Endothelial cell of umbilical vein (primary cell): ENCODE data around the gene USE1. TPM values are rescaled to one million over a fixed set of nuclear protein-coding genes. Genes with fewer than 3 reads are reported as not detected.

ENCODE experiments used
- BruUV-seq: library from RNA; stranded (reverse); fragments of 400-500 nt; replicated peaks from 2 replicates; lab custom pipeline; 2021; lab: Mats Ljungman, UMichigan
- CTCF ChIA-PET: fragments of 300-600, 350-600 bp; sonication (Branson Sonifier 250); formaldehyde crosslinking; loops from one replicate; lab custom pipeline; 2021; ENCODE audit warnings: antibody characterized with exemption, inconsistent platforms; lab: Charles Lee
- POLR2A ChIA-PET: fragments of 300-600, 350-600 bp; sonication (Branson Sonifier 250); formaldehyde crosslinking; loops from one replicate; lab custom pipeline; 2021; ENCODE audit warnings: antibody characterized with exemption, inconsistent platforms; lab: Charles Lee
- DNase-seq: peaks from one replicate; pipeline ENCODE4 v3.0.0-alpha.2; 2011; ENCODE audit warnings: low read depth, low spot score
- FAIRE-seq: peaks from 2 replicates; lab custom pipeline; 2011; peaks lifted over from hg19 to GRCh38; lab: Jason Lieb, UNC
- H2AFZ ChIP-seq: 2 replicates; pipeline ENCODE4 v1.6.0; 2012; ENCODE audit warnings: low read depth, low read length, control low read depth, inconsistent platforms
- H3K27ac ChIP-seq: 2 replicates; pipeline ENCODE4 v1.5.1; 2011; ENCODE audit warnings: low read depth, mild to moderate bottlenecking, control low read depth, low read length, moderate library complexity; ENCODE audit not compliant: insufficient read depth
- H3K27me3 ChIP-seq, 2 experiments: 2 replicates each; pipeline versions ENCODE4 v1.6.0 to v1.6.1; 2011; ENCODE audit warnings: low read length in 2 of 2, mixed read lengths in 1 of 2; ENCODE audit not compliant: control insufficient read depth in 2 of 2, insufficient read depth in 2 of 2
- H3K36me3 ChIP-seq, 2 experiments: 2 replicates in 1 of 2; 3 replicates in 1 of 2; pipeline ENCODE4 v1.5.1; 2011; ENCODE audit warnings: low read length in 2 of 2, mild to moderate bottlenecking in 1 of 2, moderate library complexity in 1 of 2; ENCODE audit not compliant: control insufficient read depth in 2 of 2, insufficient read depth in 2 of 2; ENCODE audit errors: extremely low read depth in 1 of 2
- H3K4me1 ChIP-seq: 3 replicates; pipeline ENCODE4 v1.5.1; 2011; ENCODE audit warnings: mild to moderate bottlenecking, low read length; ENCODE audit not compliant: control insufficient read depth, insufficient read depth; ENCODE audit errors: extremely low read depth
- H3K4me2 ChIP-seq: 2 replicates; pipeline ENCODE4 v1.6.1; 2011; ENCODE audit warnings: low read length, control low read depth, mixed read lengths; ENCODE audit not compliant: insufficient read depth
- H3K4me3 ChIP-seq, 3 experiments: fragments of 200-600 bp in 1 of 3; sonication (generic), shearing (Covaris generic) in 1 of 3; replicated peaks in 1 of 3; 2 replicates each; pipeline ENCODE4 v1.5.1; 2011 to 2016; ENCODE audit warnings: control low read depth in 3 of 3, low read length in 3 of 3, mild to moderate bottlenecking in 2 of 3, inconsistent platforms in 1 of 3, low read depth in 1 of 3, moderate library complexity in 1 of 3; ENCODE audit not compliant: insufficient read depth in 1 of 3
- H3K79me2 ChIP-seq: 2 replicates; pipeline ENCODE4 v1.6.0; 2012; ENCODE audit warnings: low read length, inconsistent platforms; ENCODE audit not compliant: control insufficient read depth, insufficient read depth
- H3K9ac ChIP-seq: replicated peaks from 2 replicates; pipeline ENCODE3; 2011; ENCODE audit warnings: low read length, control low read depth; ENCODE audit not compliant: insufficient read depth; ENCODE audit errors: extremely low read depth
- H3K9me1 ChIP-seq: replicated peaks from 3 replicates; pipeline ENCODE4 v1.6.0; 2011; ENCODE audit warnings: mild to moderate bottlenecking, low read length; ENCODE audit not compliant: control insufficient read depth, insufficient read depth; ENCODE audit errors: extremely low read depth
- H3K9me3 ChIP-seq: replicated peaks from 2 replicates; pipeline ENCODE4 v1.5.1; 2012; ENCODE audit warnings: low read length, inconsistent platforms; ENCODE audit not compliant: control insufficient read depth, insufficient read depth
- H4K20me1 ChIP-seq: replicated peaks from 2 replicates; pipeline ENCODE3; 2011; ENCODE audit warnings: mild to moderate bottlenecking, low read length; ENCODE audit not compliant: control insufficient read depth, insufficient read depth; ENCODE audit errors: extremely low read depth
- POLR2A ChIP-seq: IDR thresholded peaks from 2 replicates; pipeline ENCODE4 v1.6.1; 2012; ENCODE audit warnings: low read depth, mild to moderate bottlenecking, control low read depth, low read length
- POLR2AphosphoS5 ChIP-seq: IDR thresholded peaks from 2 replicates; pipeline ENCODE4 v1.6.1; 2012; ENCODE audit warnings: low read depth, mild to moderate bottlenecking, control low read depth, low read length, moderate library complexity; ENCODE audit not compliant: insufficient read depth
- dilution Hi-C: fragments of 300-500 bp; cut with MboI; formaldehyde crosslinking; loops from one replicate; pipeline ENCODE4 v1.15.0; 2019; ENCODE audit warnings: low sequenced_read_pairs; ENCODE audit not compliant: extremely low pct_ligation_motif_present
- intact Hi-C: fragments of 100-400 bp; cut with micrococcal nuclease; formaldehyde crosslinking; loops from one replicate; pipeline ENCODE4 v1.10.0; 2022
- polyA plus RNA-seq, 4 experiments: library from polyadenylated mRNA; depleted of rRNA in 3 of 4; stranded (reverse) in 3 of 4; unstranded in 1 of 4; fragments of >200 nt; gene quantifications; 2 replicates each; pipeline versions ENCODE4 v1.2.1 to v1.2.3, GENCODE V29; 2011 to 2012; ENCODE audit warnings: missing spikeins in 1 of 4
- total RNA-seq: library from RNA; stranded (reverse); gene quantifications from 2 replicates; pipeline ENCODE4 v1.2.3, GENCODE V29; 2021
- TF ChIP-seq, protein P1 (sequence below): IDR thresholded peaks from 2 replicates; pipeline ENCODE4 v1.6.1; 2011; ENCODE audit not compliant: insufficient read depth, insufficient read length

USE1 gene
- total and polyA plus RNA-seq, 2 donors (not counting 3 experiments of a cell fraction or from before 2014, with no cell fraction given), result 21.3 to 27.6 TPM

DNA sequence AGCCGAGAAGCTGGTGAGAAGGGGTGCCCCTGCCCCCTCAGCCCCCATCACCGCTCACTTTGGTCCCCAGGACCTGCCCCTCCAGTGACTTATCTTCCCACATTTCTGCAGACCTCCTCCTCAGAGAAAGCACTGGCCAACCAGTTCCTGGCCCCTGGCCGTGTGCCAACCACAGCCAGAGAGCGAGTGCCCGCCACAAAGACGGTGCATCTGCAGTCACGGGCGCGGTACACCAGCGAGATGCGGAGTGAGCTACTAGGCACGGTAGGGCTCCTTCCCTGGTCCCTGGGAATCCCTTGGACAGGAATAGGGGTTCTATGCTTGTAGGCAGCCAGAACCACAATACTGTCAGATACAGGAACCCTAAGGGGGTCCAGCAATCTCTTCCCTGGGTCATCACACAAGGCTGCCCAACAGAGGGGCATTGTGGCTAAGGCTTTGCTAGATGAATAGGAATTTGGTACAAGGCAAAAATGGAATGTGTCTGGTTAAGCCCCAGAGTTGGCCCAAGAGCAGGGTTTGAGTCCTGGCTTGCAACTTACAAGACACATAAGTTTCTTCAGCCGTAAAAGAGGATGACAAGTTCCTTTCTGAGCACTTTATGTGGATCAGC is 1.0 kb downstream of the USE1 start:
- dilution Hi-C loops (no loop called here), intact Hi-C loops (no loop called here)
- ChIA-PET POLR2A (no interaction called here), CTCF (interaction anchor here (1.3 to 2.3 kb wide), 3 partner anchors 10 to 66 kb away, joined by 4 to 16 read pairs (median 5); no protein-coding TSS in a partner anchor)
- no peak for DNase-seq
- Histone ChIP-seq H3K9me1 (no peaks in the 10 kb centered on the region), H3K36me3 (peaks cover 0 to 11% of the 10 kb centered on the region in 2 experiments), H3K9me3 (no peaks in the 10 kb centered on the region), H3K27me3 (no peaks in the 10 kb centered on the region), H3K27ac (no peak overlapping the region), H3K79me2 (no peaks in the 10 kb centered on the region), H4K20me1 (no peaks in the 10 kb centered on the region), H3K4me3 (no peak overlapping the region), H3K4me2 (no peak overlapping the region), H3K4me1 (peaks cover 7% of the 10 kb centered on the region), H2AFZ (no peak overlapping the region), H3K9ac (no peak overlapping the region)
- FAIRE-seq, result no peak
- TSS peak; percentile 19 for BruUV-seq
- no peak for TF ChIP-seq POLR2A

DNA sequence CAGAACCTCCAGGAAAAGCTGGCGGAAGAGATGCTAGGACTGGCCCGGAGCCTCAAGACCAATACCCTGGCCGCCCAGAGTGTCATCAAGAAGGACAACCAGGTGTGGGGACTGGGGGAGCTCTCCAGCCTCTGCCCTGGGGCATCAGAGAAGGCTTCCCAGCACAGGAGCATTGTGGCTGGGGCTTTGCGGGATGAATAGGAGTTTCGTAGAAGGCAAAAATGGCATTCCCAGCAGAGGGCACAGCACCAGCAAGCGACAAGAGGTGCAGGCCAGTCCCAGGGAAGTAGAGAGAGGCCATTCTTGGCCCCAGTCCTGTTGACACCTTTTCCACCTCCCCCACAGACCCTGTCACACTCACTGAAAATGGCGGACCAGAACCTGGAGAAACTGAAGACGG is 4.1 kb downstream of the USE1 start:
- no peaks in the 10 kb centered on the region for H3K79me2 ChIP-seq
- H4K20me1 ChIP-seq, result no peaks in the 10 kb centered on the region
- no peak overlapping the region for H3K9ac ChIP-seq
- ChIA-PET POLR2A (no interaction called here), CTCF (no interaction called here)
- H3K27ac ChIP-seq, result no peak overlapping the region
- BruUV-seq, result no TSS peak
- intact Hi-C loops (no loop called here), dilution Hi-C loops (no loop called here)
- peaks cover 0 to 2% of the 10 kb centered on the region in 2 experiments for H3K36me3 ChIP-seq
- H3K4me3 ChIP-seq, result no peak overlapping the region
- H2AFZ ChIP-seq, result no peak overlapping the region
- FAIRE-seq (no peak), DNase-seq (no peak)
- no peak for TF ChIP-seq POLR2AphosphoS5
- TF ChIP-seq, protein P1, sequence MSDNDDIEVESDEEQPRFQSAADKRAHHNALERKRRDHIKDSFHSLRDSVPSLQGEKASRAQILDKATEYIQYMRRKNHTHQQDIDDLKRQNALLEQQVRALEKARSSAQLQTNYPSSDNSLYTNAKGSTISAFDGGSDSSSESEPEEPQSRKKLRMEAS, result no peak
- no peaks in the 10 kb centered on the region for H3K9me3 ChIP-seq
- H3K27me3 ChIP-seq, result no peaks in the 10 kb centered on the region
- H3K4me2 ChIP-seq, result no peak overlapping the region
- no peaks in the 10 kb centered on the region for H3K9me1 ChIP-seq
- peaks cover 7% of the 10 kb centered on the region for H3K4me1 ChIP-seq
